ENCODE measurements around the gene PIGL.

DNA sequence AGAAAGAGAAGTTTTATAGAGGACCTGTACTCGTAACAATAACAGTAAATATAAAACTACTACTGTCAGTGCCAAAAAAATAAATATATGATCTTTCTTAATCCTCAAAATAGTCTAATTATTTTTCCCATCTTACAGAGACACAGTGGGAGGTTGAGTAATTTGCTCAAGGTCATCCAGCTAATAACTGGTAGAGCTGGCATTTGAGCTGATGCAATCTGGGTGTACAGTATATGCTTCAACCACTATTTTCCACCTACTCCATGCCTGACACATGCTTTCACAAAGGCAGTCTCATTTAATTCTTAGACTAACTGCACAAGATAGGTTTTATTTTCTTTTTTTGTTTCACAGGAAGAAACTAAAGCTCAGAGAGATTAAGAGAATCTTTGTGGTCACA is 33.6 kb downstream of the PIGL start:
- no peak for TF ChIP-seq POLR2A (IDR thresholded peaks at IDR 0.05; ENCODE audit: low read depth, low read length)
- TF ChIP-seq CTCF (IDR thresholded peaks at IDR 0.05; ENCODE audit: extremely low read depth in 1 of 2, insufficient read depth in 1 of 2, low read depth in 1 of 2, low read length in 2 of 2), result no peak
- no peak for TF ChIP-seq MYC (IDR thresholded peaks at IDR 0.05; ENCODE audit: low read depth, low read length)
- no peak for TF ChIP-seq EZH2 (IDR thresholded peaks at IDR 0.05; ENCODE audit: borderline replicate concordance, low read depth, low read length, severe bottlenecking)
- TF ChIP-seq MAX (IDR thresholded peaks at IDR 0.05; ENCODE audit: insufficient read depth, insufficient read length), result no peak
- no peak for TF ChIP-seq POLR2AphosphoS5 (IDR thresholded peaks at IDR 0.05; ENCODE audit: insufficient read depth, low read depth, low read length)
- no peak for TF ChIP-seq JUN (IDR thresholded peaks at IDR 0.05; ENCODE audit: borderline replicate concordance, insufficient read depth, insufficient read length, low read depth)
- no peak for TF ChIP-seq FOS (IDR thresholded peaks at IDR 0.05; ENCODE audit: borderline replicate concordance, insufficient read depth, low read length)

Data from endothelial cell of umbilical vein (primary cell).